Spinal cord (tissue), 10 donors: Measurements from ENCODE around the gene ST6GALNAC5. TPM values are rescaled to one million over a fixed set of nuclear protein-coding genes. Genes with fewer than 3 reads are reported as not detected.
"Not testable (repeated sequence)": the region's sequence is repeated elsewhere in the genome, so short reads cannot be mapped to it uniquely, and the experiment has no call there.

Experiments used
- DNase-seq, 6 donors: peaks; one replicate each; pipeline versions ENCODE4 v3.0.0 to v3.0.0-alpha.2; 2013 to 2015; ENCODE audit warnings: low spot score in 6 of 6, low read depth in 4 of 6
- H3K27ac ChIP-seq: one replicate; pipeline ENCODE4 v1.5.1; 2013; ENCODE audit warnings: low read depth, low read length, control low read depth
- H3K27me3 ChIP-seq: one replicate; pipeline ENCODE4 v1.6.1; 2013; ENCODE audit warnings: low read length; ENCODE audit not compliant: control insufficient read depth, insufficient read depth
- H3K36me3 ChIP-seq: one replicate; pipeline ENCODE4 v1.6.1; 2013; ENCODE audit warnings: low read length; ENCODE audit not compliant: control insufficient read depth, insufficient read depth
- H3K4me1 ChIP-seq: one replicate; pipeline ENCODE4 v1.6.1; 2013; ENCODE audit warnings: low read length; ENCODE audit not compliant: control insufficient read depth, insufficient read depth
- H3K4me3 ChIP-seq: one replicate; pipeline ENCODE4 v1.5.1; 2013; ENCODE audit warnings: low read depth, low read length, control low read depth
- H3K9me3 ChIP-seq: one replicate; pipeline ENCODE4 v1.6.1; 2013; ENCODE audit warnings: low read length; ENCODE audit not compliant: control insufficient read depth, insufficient read depth
- WGBS: methylation state at CpG from one replicate; pipeline ENCODE4 v1.1.5; 2013; ENCODE audit warnings: missing lambda C conversion rate; ENCODE audit not compliant: insufficient coverage; 5-methylcytosine and 5-hydroxymethylcytosine counted together
- polyA plus RNA-seq, 2 donors: library from polyadenylated mRNA; unstranded; fragments of 120-200 nt; gene quantifications; one replicate each; pipeline ENCODE4 v1.2.1, GENCODE V29; 2013; ENCODE audit not compliant: insufficient read length in 2 of 2
- total RNA-seq, 2 donors: library from RNA; depleted of rRNA in 1 of 2; stranded (reverse); fragments of 120-200 nt in 1 of 2; fragments of >200 nt in 1 of 2; gene quantifications; one replicate each; pipeline versions ENCODE4 v1.2.3 to v1.2.4, GENCODE V29; 2013 to 2014
- donor health status: healthy.

Gene ST6GALNAC5
- total and polyA plus RNA-seq, 4 donors: 11.0 to 21.3 (median 17.8) TPM

GRCh38 chr1:76961181-76961819 lies 94.0 kb downstream of the ST6GALNAC5 start:
- Histone ChIP-seq H3K9me3 (peaks cover 3% of the 10 kb centered on the region), H3K4me3 (no peak overlapping the region), H3K27ac (no peak overlapping the region), H3K4me1 (no peaks in the 10 kb centered on the region), H3K36me3 (no peaks in the 10 kb centered on the region), H3K27me3 (no peaks in the 10 kb centered on the region)
- WGBS: 93% methylated on average over 4 of the region's 6 CpGs
- peak in 1 of 6 donors; percentile 25 for DNase-seq

GRCh38 chr1:76961820-76962207 lies 94.5 kb downstream of the ST6GALNAC5 start:
- Histone ChIP-seq H3K27ac (no peak overlapping the region), H3K27me3 (no peaks in the 10 kb centered on the region), H3K9me3 (peaks cover 3% of the 10 kb centered on the region), H3K4me3 (no peak overlapping the region), H3K36me3 (no peaks in the 10 kb centered on the region), H3K4me1 (no peaks in the 10 kb centered on the region)
- peak in 1 of 6 donors; percentile 44 for DNase-seq

GRCh38 chr1:76981267-76981666 lies 114.0 kb downstream of the ST6GALNAC5 start:
- H3K4me3 ChIP-seq, H3K36me3 ChIP-seq, H3K27me3 ChIP-seq, H3K27ac ChIP-seq, H3K4me1 ChIP-seq, DNase-seq, H3K9me3 ChIP-seq: not testable (repeated sequence)
- 54% methylated on average over 3 of the region's 3 CpGs for WGBS

GRCh38 chr1:76989976-76990375 lies 122.7 kb downstream of the ST6GALNAC5 start:
- Histone ChIP-seq H3K9me3 (no peaks in the 10 kb centered on the region), H3K27ac (no peak overlapping the region), H3K36me3 (no peaks in the 10 kb centered on the region), H3K27me3 (no peaks in the 10 kb centered on the region), H3K4me3 (no peak overlapping the region), H3K4me1 (no peaks in the 10 kb centered on the region)
- WGBS: no CpG with 5 or more reads among the region's 2 CpGs
- no peak for DNase-seq

- no peaks in the 10 kb centered on the region for H3K9me3 ChIP-seq
- H3K4me1 ChIP-seq: no peaks in the 10 kb centered on the region
- no peak overlapping the region for H3K4me3 ChIP-seq
- no peaks in the 10 kb centered on the region for H3K36me3 ChIP-seq
- peak overlapping the region; percentile 26 for H3K27ac ChIP-seq
- WGBS: 100% methylated on average over 1 of the region's 1 CpG
- H3K27me3 ChIP-seq: no peaks in the 10 kb centered on the region
- no peak for DNase-seq
Measured at GRCh38 chr1:76993036-76993435, 125.8 kb downstream of the ST6GALNAC5 start.

GRCh38 chr1:76998582-76999223 lies 131.4 kb downstream of the ST6GALNAC5 start:
- Histone ChIP-seq H3K27me3 (no peaks in the 10 kb centered on the region), H3K9me3 (no peaks in the 10 kb centered on the region), H3K4me3 (no peak overlapping the region), H3K36me3 (no peaks in the 10 kb centered on the region), H3K4me1 (no peaks in the 10 kb centered on the region), H3K27ac (no peak overlapping the region)
- WGBS: no CpG with 5 or more reads among the region's 4 CpGs
- DNase-seq: no peak

- WGBS: 90% methylated on average over 2 of the region's 3 CpGs
- no peaks in the 10 kb centered on the region for H3K36me3 ChIP-seq
- DNase-seq: no peak
- no peaks in the 10 kb centered on the region for H3K4me1 ChIP-seq
- H3K27ac ChIP-seq: no peak overlapping the region
- no peaks in the 10 kb centered on the region for H3K27me3 ChIP-seq
- no peaks in the 10 kb centered on the region for H3K9me3 ChIP-seq
- no peak overlapping the region for H3K4me3 ChIP-seq
Measured at GRCh38 chr1:77007675-77008074, 140.4 kb downstream of the ST6GALNAC5 start.

- Histone ChIP-seq H3K4me1 (no peaks in the 10 kb centered on the region), H3K9me3 (no peaks in the 10 kb centered on the region), H3K36me3 (no peaks in the 10 kb centered on the region), H3K27me3 (no peaks in the 10 kb centered on the region), H3K4me3 (no peak overlapping the region), H3K27ac (no peak overlapping the region)
- DNase-seq: no peak
- 52% methylated on average over 2 of the region's 8 CpGs for WGBS
Measured at GRCh38 chr1:77010937-77011336, 143.7 kb downstream of the ST6GALNAC5 start.

- WGBS: 100% methylated on average over 1 of the region's 1 CpG
- Histone ChIP-seq H3K4me3 (no peak overlapping the region), H3K27ac (no peak overlapping the region), H3K4me1 (no peaks in the 10 kb centered on the region), H3K9me3 (no peaks in the 10 kb centered on the region), H3K27me3 (no peaks in the 10 kb centered on the region), H3K36me3 (no peaks in the 10 kb centered on the region)
- DNase-seq: no peak
Measured at GRCh38 chr1:77012066-77012465, 144.8 kb downstream of the ST6GALNAC5 start.

GRCh38 chr1:77014073-77014788 lies 147.0 kb downstream of the ST6GALNAC5 start:
- whole genome bisulfite sequencing: 85% methylated on average over 2 of the region's 5 CpGs
- H3K9me3 ChIP-seq: no peaks in the 10 kb centered on the region
- DNase-seq: no peak
- H3K27ac ChIP-seq: no peak overlapping the region
- H3K4me1 ChIP-seq: no peaks in the 10 kb centered on the region
- no peaks in the 10 kb centered on the region for H3K27me3 ChIP-seq
- H3K4me3 ChIP-seq: no peak overlapping the region
- H3K36me3 ChIP-seq: no peaks in the 10 kb centered on the region
